ENCODE measurements around the gene PROC.

PROC gene

DNA sequence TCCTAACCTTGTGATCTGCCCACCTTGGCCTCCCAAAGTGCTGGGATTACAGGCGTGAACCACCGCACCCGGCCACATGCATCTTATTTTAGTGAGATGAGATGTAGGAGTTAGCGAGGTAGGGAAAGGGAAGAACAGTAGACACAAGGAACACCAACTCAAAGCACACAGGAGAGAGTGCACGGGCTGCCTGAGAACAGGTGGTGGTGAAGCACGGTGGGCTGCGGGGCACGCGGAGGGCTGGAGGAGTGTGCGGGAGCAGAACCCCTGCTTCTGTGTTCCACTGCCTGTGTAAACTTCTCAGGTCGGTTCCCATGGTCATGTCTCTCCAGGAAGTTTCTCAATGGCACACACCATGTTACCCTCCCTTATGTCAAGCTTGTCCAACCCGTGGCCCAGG lies 38.7 kb downstream of the PROC start:
- no peak for DNase-seq (ENCODE audit: low spot score)

DNA sequence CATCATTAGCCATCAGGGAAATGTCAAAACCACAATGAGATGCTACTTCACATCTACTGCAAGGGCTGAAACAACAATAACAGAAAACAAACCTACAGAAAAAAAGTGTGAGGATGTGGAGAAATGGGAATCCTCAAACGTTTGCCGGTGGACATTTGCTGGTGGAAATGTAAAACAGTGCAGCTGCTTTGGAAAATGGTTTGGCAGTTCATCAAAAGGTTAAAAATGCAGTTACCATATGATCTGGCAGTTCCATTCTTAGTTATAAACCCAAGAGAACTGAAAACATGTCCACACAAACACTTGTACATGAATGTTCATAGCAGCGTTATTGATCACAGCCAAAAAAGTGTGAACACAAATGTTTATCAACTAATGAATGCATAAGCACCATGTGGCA lies 44.2 kb downstream of the PROC start:
- DNase-seq (ENCODE audit: low spot score), result no peak

DNA sequence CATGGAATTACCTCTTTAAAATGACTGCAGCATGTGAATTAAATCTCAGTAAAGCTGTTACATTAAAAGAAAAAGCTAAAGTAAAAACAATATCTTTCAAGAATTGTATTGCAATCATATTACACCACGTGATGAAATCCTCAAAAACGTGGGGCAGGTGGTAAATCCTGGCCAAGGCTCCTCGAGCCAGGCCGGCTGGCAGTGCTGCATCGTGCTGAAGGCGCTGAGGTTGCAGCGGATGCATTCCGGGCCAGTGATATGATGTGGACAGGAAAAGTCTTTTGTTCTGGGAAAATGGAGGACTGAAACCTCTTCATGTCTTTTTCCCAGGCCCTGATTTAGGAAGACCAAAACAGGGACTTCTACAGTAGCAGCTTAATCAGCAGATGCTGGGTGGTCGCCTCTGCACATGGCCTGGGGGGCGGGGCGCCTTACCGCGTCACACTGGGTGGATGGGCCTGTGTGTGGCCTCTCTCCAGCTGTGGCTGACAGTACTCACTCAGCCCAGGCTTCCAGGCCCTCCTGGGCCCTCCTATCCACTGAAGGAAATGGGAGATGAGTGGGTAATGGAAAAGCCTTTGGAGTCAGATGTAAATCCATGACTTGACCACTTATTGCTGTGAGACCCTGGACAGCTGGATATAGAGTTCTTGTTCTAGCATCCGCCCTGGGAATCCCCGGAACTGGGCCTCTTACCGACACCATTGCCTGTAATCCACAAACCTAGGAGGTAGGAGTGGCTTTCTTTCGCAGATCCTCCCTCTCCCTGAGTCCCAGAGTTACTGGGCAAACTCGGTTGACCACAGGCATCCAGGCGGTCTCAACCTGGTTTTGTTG lies 45.1 kb downstream of the PROC start:
- DNase-seq (ENCODE audit: low spot score), result no peak

DNA sequence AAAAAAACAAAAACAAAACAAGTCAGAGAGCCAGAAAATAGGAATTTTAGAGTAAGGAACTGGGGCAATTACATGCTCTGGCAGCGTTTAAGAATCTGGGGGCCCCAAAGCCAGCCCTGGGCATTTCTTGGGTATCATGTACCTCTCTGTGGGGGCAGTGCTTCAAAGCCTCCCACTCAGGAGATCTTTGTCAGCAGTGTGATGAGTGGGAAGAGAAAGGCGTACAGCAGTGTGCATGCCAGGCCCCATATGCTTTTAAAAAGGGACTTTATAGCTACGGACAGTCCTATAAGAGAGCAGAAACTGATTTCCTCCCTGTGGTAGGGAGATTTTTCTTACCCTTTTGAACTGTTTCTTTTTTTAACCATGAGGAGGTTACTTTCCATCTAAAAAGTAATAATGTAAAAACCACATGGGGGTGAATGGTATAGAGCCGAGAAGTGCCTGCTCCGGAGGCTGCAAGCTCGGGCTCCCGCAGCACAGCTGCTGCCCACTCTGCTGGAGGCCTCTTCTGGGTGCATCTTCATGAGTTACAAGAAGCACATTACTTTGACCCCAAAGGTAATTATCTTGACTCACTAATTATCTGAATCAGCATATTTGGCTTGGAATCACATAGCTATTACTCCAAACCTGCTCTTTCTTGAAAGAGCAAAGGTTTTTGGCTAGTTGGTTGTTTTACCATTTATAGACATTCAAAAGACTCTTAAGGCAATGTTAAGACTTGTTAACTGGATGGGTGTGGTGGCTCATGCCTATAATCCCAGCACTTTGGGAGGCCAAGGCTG lies 46.4 kb downstream of the PROC start:
- DNase-seq (ENCODE audit: low spot score), result no peak

DNA sequence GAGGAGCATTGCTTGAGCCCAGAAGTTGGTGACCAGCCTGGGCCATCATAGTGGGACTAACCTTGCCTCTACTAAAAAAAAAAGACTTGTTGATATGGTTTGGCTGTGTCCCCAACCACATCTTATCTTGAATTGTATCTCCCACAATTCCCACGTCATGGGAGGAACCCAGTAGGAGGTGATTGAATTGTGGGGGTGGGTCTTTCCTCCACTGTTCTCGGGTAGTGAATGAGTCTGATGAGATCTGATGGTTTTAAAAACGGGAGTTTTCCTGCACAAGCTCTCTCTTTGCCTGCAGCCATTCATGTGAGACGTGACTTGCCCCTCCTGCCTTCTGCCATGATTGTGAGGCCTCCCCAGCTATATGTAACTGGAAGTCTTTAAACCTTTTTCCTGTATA lies 47.0 kb downstream of the PROC start:
- DNase-seq (ENCODE audit: low spot score), result no peak

DNA sequence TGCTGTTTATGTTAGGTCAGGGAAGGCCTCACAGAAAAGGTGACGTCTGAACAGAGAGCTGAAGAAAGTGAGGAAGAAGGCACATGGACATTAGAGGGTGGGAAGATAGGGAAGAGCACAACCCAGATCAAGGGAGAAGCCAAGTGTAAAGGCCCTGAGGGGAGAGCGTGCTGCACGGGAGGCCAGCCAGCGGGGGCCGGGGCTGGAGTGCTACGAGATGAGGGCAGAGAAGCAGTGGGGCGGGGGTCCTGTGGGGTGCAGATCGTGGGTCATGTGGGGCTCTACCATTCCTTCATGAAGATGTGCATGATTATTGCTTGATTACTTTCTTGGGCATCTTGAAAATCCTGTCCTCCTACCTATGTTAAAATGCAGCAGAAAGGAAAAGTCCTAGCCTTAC lies 50.8 kb downstream of the PROC start:
- DNase-seq (ENCODE audit: low spot score), result no peak

DNA sequence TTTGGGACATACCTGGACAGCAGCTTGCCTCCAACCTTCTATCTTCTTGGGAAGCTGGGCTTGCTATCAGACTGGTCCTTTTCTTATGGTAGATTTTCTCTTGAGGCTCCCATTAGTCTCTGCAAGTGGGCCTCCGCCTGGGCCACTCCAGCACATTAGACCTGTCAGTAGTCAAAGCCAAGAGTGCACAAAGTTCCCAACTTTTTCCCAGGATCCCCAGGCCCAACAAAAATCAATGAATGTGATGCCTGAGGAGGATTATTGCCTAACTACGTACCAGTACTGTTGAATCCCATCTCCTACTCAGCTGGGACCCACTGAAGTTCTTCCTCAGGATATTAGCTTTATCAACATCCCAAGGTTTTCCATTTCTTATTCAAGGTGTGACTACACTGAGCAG lies 51.7 kb downstream of the PROC start:
- no peak for DNase-seq (ENCODE audit: low spot score)

DNA sequence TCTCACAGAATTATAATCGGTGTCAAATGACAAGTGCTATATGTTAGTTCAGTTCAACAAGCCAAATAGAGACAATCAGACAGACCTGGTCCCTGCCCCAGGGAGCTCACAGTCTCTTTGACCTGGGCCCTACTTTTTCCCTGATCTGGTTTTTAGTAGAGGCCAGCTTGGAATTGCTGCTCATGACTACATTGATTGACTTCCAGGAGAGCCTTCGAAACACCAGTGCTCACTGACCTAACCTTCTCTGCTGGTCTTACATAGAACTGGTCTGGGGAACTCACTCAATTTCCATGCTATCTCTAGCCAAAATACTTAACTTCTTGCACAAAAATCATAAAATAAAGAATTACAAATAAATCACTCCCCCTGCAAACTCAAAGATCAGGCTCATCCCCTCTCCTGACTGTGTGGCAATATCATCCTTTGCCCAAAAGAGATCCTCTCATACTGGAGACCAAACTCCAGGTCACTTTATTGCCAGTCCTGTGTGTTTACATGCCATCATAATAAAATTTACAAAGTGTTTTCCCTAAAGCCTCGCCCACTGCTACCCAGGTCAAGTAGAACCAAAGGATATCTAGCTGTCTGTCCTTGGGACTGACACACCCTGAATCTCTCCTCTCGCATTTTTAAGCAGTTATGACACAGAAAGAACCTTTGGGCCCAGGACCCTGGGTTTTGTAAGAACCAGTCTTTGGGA lies 53.2 kb downstream of the PROC start:
- no peak for DNase-seq (ENCODE audit: low spot score)

DNA sequence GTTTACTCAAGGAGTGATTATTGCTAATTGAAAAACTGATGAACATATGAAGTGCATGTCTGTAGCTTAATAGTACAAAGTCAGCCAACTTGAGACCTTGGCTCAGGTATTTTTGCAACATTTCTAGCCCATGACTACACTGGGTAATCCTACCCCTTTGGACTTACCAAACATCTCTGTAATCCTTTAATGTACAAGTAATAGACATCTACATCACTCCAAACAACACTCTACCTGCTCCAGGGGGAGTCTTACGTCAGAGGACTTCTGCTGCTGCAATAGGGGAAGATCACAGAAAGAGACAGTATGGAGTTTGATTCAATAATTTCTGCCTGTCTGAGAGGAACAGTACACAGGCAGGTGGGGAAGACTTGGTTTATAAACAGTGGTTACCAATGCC lies 54.0 kb downstream of the PROC start:
- DNase-seq (ENCODE audit: low spot score), result no peak

DNA sequence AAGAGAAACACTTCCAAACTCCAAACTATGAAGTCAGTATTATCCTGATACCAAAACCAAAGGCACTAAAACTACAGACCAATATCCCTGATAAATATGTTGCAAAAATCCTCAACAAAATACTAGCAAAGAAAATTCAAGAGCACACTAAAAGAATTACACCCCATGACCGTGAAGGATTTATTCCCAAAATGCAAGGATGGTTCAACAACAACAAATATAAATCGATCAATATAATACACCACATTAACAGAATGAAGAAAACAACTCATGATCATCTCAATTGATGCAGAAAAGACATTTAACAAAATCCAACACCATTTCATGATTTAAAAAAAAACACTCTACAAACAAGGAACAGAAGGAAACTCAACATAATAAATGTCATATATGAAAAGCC lies 57.6 kb downstream of the PROC start:
- no peak for DNase-seq (ENCODE audit: low spot score)

All from Ammon's horn (tissue), 1 donor.